GM20000 (cell line): Measurements from ENCODE around the gene ARFIP1.

ENCODE experiments used
- DNase-seq: peaks from one replicate; pipeline ENCODE4 v3.0.0; 2012; ENCODE audit warnings: low spot score
- CTCF ChIP-seq: IDR thresholded peaks from 2 replicates; pipeline ENCODE4 v1.5.1; 2012; ENCODE audit warnings: mild to moderate bottlenecking, control low read depth; ENCODE audit errors: extremely low read depth, missing control alignments

ARFIP1 gene

DNA sequence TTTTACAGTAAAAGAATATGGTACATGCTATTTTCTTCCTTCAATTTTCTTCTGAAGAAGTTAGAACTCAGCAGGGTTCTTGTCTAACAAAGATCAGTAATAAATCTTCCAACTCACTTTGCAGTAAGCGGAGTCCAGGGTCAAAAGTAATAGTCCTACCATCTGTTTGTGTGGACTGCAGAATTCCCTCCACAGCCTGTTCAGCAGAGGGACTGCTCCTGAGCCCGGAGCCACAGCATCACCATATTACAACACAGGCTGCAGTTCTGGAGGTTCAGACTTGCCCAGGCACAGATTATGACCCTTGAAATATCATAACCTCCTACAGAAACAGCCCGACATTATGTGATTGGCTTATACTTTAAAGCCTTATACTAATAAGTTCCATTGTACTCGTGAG, 166.7 kb downstream of the ARFIP1 start:
- TF ChIP-seq CTCF = no peak

GRCh38 chr4:152947311-152947710, 167.6 kb downstream of the ARFIP1 start:
- no peak for DNase-seq
- TF ChIP-seq CTCF = no peak

More for the DNA sequence above, 166.7 kb downstream of the ARFIP1 start:
- DNase-seq = no peak

GRCh38 chr4:152949930-152950329, 170.2 kb downstream of the ARFIP1 start:
- DNase-seq = no peak
- no peak for TF ChIP-seq CTCF

GRCh38 chr4:152950402-152951274, 170.9 kb downstream of the ARFIP1 start:
- DNase-seq = no peak
- TF ChIP-seq CTCF = no peak

- DNase-seq = no peak
- no peak for TF ChIP-seq CTCF
These were observed 171.6 kb downstream of the ARFIP1 start for GRCh38 chr4:152951348-152951747.

DNA sequence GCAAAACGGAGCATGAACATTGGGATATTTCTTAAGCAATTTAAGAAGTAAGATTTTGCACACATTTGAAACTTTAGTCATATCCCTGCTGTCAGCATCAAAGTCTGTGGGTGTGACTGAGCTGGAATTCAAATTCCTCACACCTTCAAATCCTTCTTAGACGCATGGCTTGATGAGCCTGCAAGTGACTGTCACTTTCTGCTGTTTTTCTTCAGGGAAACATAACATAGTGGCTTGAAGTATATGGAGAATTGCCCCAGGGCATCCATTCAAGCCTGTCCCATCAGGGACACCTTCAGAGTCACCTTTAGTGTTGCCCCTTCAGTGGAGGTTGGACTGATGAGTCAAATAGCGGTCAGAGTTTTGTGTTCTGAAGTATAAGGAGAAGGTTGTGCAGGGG, 173.8 kb downstream of the ARFIP1 start:
- DNase-seq = no peak
- TF ChIP-seq CTCF = no peak

GRCh38 chr4:152954741-152955140, 175.0 kb downstream of the ARFIP1 start:
- TF ChIP-seq CTCF = no peak
- DNase-seq = no peak
